ENCODE measurements around the gene KISS1R. TPM values are rescaled to one million over a fixed set of nuclear protein-coding genes. Genes with fewer than 3 reads are reported as not detected.
A peak's percentile ranks its signal among the peaks of the same experiment; 100 is the strongest.

Gene KISS1R
- total RNA-seq, 1 donor from 2014 or later, result not detected

DNA sequence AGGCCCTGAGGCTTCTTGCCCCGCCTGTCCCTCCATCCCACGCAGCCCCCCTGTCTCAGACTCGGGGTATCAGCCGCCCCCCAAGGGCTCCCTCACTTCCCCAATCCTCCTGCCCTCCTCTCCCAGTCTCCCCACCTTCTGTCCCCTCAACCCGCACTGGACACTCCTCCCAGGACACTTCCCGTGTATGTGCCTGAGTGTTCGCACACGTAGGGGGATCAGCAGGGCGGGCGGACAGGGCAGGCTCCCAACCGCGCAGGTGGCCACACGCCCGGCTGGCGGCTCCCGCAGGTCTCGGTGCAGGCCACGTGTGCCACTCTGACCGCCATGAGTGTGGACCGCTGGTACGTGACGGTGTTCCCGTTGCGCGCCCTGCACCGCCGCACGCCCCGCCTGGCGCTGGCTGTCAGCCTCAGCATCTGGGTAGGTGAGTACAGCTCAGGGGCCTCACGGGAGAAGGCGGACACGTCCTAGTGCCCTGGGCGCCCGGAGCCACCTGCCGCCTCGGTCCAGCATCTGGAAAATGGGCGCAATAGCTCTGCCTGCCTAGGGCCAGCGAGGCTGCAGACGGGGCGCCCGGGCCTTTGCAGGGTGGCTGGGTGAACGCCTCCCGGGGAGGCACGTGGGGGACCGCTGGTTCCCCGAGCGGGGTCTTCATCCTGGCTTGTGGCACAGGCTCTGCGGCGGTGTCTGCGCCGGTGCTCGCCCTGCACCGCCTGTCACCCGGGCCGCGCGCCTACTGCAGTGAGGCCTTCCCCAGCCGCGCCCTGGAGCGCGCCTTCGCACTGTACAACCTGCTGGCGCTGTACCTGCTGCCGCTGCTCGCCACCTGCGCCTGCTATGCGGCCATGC, 2.3 kb downstream of the KISS1R start:
- no peak for DNase-seq (ENCODE audit: low spot score)

DNA sequence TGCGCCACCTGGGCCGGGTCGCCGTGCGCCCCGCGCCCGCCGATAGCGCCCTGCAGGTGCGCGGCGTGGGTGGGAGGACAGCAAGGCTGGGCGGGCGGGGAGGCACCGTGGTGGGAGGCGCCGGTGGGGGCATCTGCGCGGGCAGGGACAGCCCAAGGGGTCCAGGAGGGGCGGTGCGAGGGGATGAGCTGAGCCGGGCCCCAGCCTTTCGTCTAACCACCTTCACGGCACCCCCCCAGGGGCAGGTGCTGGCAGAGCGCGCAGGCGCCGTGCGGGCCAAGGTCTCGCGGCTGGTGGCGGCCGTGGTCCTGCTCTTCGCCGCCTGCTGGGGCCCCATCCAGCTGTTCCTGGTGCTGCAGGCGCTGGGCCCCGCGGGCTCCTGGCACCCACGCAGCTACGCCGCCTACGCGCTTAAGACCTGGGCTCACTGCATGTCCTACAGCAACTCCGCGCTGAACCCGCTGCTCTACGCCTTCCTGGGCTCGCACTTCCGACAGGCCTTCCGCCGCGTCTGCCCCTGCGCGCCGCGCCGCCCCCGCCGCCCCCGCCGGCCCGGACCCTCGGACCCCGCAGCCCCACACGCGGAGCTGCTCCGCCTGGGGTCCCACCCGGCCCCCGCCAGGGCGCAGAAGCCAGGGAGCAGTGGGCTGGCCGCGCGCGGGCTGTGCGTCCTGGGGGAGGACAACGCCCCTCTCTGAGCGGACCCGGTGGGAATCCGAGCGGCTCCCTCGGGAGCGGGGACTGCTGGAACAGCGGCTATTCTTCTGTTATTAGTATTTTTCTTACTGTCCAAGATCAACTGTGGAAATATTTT, 3.1 kb downstream of the KISS1R start:
- DNase-seq (ENCODE audit: low spot score), result no peak

DNA sequence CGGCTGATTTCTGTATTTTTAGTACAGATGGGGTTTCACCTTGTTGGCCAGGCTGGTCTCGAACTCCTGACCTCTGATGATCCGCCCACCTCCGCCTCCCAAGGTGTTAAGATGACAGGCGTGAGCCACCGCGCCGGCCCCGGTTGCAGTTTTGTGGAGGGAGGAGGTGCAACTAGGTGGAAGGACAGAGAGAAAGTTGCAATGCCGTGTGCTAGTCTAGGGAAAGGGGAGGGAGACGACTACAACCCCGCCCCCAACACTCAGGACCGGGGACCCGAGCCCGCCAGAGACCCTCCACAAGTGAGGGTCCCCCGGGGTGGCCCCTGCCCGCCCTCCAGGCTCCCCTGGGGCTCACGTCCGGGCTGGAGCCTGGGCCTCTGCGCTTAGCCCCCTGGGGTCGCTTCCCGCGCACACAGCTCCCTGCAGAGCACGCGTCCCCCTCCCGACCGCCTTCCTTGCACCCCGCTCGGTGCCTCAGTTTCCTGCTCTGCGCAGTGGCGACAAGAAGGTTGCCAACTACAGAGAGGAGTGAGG, 7.5 kb downstream of the KISS1R start:
- DNase-seq (ENCODE audit: low spot score), result no peak

DNA sequence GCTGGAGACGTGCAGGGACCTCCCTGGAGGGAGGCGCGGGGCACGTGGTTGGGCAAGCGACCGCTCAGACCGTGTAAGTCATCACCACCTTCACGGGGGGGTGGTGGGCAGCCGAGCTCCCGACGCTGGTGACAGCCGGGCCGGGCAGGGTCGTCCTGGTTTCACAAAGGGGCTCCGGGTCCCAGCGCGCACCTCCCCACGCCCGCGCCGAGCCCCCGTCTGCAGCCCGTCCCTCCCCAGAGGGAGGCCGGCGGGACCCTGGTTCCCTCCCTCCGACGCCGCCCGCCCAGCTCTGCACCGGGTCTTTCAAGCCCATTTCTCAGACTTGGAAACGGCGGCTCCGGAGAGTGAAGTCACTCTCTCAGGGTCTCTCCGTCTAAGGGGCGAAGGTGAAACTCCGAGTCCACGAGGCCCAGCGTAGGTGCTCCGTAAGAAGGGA, 8.0 kb downstream of the KISS1R start:
- no peak for DNase-seq (ENCODE audit: low spot score)

DNA sequence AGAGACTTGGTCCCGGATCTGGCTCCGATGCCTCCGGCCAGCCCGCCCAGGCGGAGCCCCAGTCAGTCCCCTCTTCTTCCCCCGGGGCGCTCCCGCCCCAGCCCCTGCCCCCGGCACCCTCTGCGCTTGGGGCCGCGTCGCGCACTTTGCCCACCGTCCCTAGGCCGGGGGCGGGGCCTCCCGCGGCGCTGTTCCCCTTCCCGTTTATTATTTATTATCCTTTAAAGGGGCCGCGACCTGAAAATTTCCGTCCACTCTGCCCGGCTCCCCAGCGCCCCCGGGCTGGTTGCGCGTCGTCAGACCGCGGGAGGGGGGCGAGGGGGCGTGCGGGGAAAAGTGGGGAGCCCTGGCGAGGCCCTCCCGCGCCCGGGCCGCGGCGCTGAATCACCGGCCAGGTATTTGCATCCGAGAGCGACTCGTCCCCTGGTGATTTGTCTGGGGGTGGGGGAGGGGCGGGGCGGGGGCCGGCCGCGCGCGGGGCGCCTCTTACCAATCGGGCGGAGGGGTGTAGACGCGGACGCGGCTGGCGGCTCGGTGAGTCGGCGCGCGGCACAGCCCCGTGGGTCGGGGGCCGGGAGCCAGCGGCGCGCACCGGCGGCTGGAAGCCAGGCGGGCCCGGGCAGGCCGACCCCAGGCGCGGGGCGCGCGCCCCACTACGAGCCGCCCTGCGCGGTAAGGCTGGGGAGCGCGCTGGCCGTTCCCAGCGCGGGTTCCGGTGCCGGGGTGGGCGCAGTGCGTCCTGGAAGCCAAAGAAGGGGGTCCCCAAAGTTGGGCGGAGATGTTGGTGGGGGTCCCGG, 8.6 kb downstream of the KISS1R start, which contains the start of gene ARID3A:
TSS of gene ARID3A (plus strand) at position 510 of the 797 bp plus-strand sequence. CDS start 3,494 bp downstream, outside the sequence.
- DNase-seq (ENCODE audit: low spot score), result peak; percentile 90

DNA sequence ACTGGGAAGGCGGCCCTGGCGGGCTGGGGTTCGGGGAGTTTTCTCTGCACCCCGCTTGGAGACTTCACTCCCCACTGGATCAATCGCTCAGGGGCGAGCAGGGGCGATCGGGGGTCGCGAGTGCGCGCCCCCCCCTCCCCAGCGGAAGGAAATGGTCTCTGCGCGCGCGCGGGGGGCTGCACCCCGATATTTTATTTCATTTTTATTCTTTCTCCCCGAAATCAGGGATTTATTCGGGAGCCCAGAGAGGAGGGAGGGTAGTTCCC, 9.1 kb downstream of the KISS1R start:
- DNase-seq (ENCODE audit: low spot score), result no peak

DNA sequence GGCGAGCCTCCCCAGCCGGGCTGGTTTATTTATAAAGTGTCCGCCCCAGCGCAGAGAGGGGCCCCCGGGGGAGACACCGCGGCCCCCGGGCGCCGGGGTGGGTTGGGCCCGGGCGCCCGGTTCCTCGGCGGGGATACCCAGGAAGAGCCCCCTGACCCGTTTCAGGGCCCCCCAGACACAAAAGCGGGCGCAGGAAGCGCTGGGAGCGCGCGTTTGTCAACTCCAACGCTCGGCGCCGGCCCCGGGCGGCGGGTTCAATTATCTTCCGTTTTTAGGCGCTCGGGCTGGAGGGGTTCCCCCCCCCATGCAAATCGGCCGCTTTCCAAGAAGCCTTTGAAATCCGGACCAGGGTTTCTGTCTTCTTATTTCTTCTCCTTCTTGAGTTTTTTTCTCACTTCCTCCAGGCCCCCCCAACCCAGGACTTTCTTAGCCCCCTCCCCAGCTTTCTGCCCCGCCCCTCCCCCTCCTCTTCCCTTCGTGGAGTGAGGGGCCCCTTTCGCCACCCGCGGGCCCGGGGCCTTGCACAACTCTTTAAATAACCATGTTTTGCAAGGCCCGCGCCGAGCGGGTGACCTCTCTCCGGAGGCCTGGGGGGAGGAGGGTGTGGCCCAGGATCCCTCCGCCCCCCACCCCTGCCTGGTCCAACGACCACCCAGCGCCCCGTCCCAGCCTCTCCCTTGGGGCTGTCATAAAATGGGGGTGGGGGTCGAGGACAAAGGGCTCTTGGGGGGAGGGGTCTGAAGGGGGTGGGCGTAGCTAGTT, 9.6 kb downstream of the KISS1R start:
- DNase-seq (ENCODE audit: low spot score), result peak; percentile 55

DNA sequence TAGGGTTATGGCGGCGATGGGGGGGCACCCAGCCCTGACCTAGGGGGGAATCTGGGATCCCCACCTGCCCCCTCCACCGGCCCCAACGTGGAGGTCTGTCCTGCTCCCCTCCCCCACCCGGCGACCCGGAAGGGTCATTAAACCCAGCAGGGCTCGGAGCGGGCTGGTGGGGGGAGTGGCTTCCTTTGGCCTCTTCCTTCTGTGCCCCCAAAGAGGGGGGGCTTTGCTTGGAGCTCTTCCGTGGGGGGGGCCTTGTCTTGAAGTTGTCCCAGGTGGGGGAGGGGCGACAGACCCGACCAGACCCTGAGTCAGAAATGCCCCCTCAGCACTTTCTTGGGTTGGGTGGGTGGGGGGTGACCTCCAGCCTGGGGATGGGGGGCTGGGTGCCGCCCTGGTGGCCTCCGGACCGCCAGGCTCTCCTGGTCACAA, 10.2 kb downstream of the KISS1R start:
- no peak for DNase-seq (ENCODE audit: low spot score)

DNA sequence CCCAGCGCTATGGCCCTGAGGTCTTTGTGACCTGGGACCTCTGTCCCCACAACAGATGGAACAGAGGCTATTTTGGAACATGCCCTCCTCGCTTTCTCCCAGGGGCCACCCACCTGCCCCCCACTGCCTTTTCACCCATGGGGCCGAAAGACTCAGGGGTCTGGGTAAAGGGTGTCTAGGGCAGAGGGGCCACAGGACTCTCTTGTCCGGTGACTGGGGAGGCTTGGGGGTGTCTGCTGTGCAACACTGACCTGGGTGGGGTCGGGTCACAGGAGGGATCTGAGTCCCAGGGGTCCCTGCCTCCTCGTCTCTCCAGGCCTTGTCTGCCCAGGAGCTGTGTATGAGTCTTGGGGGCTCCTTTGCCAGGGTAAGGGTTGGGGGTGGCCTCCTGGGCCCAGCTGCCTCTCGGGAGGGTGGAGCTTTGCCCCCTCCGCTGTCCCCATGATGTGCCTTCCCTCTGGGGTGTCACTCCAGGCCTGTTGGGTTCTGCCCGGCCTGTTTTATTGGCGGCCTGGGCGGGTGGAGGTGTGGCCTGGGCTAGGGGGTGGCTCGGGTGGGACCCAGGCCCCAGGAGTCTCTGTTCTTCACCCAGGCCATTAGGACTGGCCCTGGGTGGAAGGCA, 10.8 kb downstream of the KISS1R start:
- no peak for DNase-seq (ENCODE audit: low spot score)

DNA sequence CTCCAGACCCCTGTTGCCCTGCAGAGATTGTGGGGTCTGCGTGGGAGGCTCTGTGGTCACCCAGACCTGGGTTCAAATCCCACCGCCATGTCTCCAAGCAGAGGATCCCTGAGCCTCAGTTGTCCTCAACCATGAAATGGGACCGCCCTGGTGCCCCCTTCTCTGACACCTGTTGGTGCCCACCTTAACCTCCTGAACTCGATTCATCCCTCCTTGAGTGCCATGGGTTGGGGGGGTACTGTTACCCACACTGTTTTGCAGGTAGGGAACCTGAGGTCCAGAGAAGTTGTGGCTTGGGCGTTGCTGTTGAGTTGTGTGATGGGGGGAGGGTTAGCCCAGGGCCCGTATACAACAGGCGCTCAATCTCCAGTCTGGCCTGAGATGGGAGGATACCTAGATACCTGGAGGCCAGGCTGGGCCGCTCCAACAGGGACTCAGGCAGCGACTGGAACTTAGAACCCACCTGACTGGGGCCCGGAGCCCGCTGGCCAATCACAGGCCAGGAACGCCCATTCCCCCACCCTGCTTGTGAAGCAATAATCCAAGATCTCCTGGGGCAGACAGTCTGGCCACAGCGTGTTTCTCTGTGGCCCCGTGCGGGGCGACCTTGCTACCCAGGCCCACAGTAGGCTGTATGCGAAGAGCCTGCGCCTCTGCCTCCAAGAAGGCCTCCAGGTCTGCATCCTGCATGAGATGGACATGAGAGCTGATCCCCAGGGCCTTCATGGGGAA, 11.5 kb downstream of the KISS1R start:
- DNase-seq (ENCODE audit: low spot score), result no peak

DNA sequence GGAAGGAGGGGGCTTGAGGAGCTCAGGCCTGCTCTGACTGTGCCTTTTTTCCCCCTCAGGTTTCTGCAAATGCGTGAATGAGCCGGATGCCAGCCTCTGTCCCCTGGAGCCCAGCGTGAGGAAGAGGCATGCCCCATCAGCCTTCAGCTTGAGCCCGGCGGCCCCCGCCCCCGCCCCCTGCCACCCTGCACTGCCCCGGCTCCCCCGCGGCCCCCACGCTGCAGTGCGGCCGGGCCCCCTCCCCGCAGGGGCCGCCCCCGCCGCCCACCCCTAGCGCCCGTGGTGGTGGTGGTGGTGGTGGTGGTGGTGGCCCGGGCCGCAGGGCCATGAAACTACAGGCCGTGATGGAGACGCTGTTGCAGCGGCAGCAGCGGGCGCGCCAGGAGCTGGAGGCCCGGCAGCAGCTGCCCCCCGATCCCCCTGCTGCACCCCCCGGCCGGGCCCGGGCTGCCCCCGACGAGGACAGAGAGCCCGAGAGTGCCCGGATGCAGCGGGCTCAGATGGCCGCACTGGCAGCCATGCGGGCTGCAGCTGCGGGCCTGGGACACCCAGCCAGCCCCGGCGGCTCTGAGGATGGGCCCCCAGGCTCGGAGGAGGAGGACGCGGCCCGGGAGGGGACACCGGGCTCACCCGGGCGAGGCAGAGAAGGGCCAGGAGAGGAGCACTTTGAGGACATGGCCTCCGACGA, 12.2 kb downstream of the KISS1R start:
- no peak for DNase-seq (ENCODE audit: low spot score)

DNA sequence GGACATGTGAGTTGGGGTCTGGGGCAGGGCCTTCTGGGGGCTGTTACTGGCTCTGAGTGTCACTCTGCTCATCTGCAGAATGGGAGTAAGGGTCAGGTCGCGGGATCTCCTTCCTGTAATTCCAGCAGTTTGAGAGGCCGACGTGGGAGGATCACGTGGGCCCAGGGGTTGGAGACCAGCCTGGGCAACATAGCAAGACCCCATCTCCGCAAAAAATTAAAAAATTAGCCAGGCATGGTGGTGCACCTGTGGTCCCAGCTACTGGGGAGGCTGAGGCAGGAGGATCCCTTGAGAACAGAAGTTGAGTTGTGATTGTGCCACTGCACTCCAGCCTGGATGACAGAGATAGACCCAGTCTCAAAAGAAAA, 12.7 kb downstream of the KISS1R start:
- DNase-seq (ENCODE audit: low spot score), result no peak

DNA sequence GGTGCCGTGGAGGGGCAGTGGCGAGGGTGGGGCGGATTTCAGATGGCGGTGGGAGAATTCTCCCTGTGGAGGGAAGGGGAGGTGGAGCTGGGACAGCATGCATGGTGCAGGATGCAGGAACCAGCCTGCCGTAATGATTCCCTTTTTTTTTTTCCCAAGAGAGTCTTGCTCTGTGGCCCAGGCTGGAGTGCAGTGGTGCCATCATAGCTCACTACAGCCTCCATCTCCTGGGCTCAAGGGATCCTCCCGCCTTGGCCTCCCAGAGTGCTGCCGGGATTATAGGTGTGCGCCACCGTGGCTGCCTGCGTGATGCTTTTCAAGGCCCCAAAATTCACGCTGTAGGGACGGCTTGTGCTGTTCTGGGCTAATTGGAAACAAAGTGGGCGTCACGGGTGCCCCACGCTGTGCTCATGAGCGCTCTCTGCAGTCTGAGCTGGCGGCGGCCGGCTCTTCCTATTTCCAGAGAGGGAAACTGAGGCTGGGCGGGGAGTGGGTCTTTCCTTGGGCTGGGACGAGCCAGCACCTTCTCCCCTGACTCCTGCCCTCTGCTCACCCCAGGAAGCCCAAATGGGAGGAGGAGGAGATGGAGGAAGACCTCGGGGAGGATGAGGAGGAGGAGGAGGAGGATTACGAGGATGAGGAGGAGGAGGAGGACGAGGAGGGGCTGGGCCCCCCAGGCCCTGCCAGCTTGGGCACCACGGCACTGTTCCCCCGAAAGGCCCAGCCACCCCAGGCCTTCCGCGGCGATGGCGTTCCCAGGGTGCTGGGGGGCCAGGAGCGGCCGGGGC, 14.9 kb downstream of the KISS1R start:
- no peak for DNase-seq (ENCODE audit: low spot score)

DNA sequence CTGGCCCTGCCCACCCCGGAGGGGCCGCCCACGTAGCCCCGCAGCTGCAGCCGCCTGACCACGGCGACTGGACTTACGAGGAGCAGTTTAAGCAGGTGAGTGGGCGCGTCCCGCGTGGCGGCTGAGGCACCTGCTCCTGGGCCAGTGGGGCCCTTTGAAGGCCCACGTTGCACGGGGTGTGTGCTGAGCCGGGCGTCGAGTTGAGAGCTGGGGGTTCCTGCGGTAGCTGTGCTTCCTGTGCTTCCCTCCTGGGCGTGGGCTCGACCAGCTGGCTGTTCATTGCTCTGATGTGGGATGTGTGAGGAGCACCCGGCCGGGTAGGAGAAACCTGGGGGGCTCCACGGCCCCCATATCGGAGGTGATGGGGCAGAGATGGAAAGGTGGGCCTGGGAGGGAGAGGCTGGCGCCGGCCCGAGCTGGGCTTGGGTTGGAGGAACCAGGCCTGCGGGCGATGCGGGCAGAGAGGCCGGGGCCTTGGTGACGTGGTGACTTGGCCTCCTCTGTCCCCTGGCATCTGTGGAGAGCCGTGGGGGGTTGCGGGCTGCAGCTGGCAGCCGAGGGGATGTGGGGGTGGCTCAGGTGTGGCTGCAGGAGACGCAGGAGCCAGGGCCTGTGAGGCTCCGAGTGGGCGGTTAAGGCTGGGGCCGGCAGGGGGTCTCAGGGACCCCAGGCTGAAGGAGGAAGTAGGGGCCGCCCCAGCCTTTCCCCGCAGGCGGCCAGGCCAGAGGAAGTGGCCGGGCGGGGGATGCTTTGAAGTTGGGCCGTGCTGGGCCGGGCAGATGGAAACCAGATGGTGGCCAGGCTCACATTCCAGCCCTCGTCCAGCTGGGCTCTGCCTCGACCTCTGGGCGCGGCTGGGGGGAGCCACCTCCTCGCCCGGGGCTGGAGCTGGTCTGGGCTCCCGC, 15.8 kb downstream of the KISS1R start:
- peak; percentile 91 for DNase-seq (ENCODE audit: low spot score)

DNA sequence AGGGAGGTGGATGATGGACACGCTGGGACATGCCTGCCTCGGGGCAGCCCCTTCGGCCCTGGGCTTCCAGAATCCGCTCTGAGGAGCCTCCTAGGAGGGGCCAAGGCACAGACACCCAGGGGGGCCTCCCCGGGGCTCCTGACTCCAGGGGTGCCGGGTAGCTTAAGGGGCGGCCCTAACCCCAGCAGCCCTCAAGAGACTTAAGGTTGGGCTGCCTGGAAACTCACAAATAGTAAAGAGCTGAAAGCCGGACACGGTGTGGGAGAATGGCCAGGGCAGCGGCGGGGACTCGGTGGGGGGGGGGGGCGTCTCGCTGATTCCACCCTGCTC, 16.4 kb downstream of the KISS1R start:
- no peak for DNase-seq (ENCODE audit: low spot score)

DNA sequence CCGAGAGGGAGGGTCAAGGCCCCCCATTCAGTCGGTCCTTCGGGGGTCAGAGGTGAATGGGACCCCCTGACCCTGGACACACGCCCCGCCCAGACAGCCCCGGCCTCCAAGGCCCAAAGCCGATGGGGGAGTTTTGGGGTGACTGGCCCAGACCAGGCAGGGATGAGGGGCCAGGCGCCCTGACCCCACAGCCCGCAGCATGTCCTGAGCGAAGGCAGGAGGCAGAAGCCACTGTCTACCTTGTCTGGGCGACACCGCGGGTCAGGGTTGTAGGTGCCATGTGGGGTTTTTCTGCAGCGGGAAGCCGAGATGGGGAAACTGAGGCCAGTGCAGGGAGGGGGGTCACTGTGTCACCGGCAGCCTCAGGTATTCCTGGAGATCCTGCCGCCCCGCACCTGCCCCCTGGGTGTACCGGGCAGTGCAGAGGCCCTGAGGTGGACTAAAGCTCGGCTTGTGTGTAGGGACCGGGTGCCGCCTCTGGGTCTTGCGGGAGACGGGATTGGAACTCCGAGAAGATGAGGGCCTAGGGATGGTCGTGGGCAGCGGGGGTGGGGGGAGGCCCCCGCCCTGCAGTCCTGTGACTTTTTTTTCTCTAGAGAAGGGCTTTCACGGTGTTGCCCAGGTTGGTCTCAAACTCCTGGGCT, 17.2 kb downstream of the KISS1R start:
- no peak for DNase-seq (ENCODE audit: low spot score)

DNA sequence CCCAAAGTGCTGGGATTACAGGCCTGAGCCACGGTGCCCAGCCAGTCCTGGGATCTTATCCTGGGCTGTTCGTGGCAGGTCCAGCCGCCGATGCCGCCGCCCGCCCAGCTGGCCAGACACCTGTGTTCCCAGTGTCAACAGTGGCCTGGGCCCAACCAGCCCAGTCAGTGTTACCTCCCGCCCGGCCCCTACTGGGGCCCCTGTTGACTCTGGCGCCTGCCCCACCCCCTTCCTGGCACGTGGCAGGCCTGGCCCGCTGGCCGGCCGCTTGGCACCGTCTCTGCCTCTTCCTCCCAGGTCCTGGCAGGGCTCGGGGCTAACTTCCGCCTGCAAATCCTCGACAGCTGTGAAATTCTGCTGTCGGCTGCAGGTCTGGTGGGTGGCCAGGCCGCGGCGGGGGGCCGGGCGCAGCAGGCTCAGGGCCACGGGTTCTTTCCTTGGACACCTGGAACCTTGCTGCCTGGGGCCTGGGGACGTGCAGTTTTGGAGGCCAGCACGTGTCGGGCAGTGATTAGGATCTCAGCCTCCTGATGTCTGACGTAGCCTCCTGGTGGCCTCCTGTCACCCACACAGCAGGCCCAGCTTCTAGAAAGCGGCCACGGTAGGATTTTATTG, 17.8 kb downstream of the KISS1R start:
- peak; percentile 77 for DNase-seq (ENCODE audit: low spot score)

Data from umbilical cord (tissue), 2 donors.